HAP-1 (cell line): Measurements from ENCODE around the gene DHX58.
A peak's percentile ranks its signal among the peaks of the same experiment; 100 is the strongest.

ENCODE experiments used
- DNase-seq, 2 experiments: peaks; one replicate each; pipeline ENCODE4 v3.0.0-alpha.2; 2016 to 2020; ENCODE audit warnings: low spot score in 2 of 2
- H3K27me3 ChIP-seq: fragments of 250-450 bp; sonication (Bioruptor Pico); 2 replicates; pipeline ENCODE4 v1.5.1; 2020; ENCODE audit warnings: low read depth, mild to moderate bottlenecking, moderate library complexity
- H3K36me3 ChIP-seq: fragments of 250-450 bp; sonication (Bioruptor Pico); replicated peaks from 2 replicates; pipeline ENCODE4 v1.5.1; 2020; ENCODE audit warnings: mild to moderate bottlenecking
- H3K4me1 ChIP-seq: fragments of 250-450 bp; sonication (Bioruptor Pico); 2 replicates; pipeline ENCODE4 v1.5.1; 2020; ENCODE audit warnings: mild to moderate bottlenecking
- H3K4me3 ChIP-seq: fragments of 250-450 bp; sonication (Bioruptor Pico); 2 replicates; pipeline ENCODE4 v1.5.1; 2020; ENCODE audit warnings: mild to moderate bottlenecking, moderate library complexity
- H3K9me3 ChIP-seq: fragments of 250-450 bp; sonication (Bioruptor Pico); 2 replicates; pipeline ENCODE4 v1.5.1; 2020; ENCODE audit warnings: mild to moderate bottlenecking, moderate library complexity
- in situ Hi-C: fragments of 300-500 bp; cut with MboI; formaldehyde crosslinking; loops from 3 replicates; pipeline ENCODE4 v1.14.3; 2020; ENCODE audit warnings: low sequenced_read_pairs, inconsistent platforms, mixed read lengths

The DHX58 gene

GRCh38 chr17:42072323-42073187, 40.0 kb downstream of the DHX58 start:
- H3K4me3 ChIP-seq, result peak overlapping the region; percentile 34
- peak in 1 of 2 experiments; percentile 64 for DNase-seq
- H3K9me3 ChIP-seq, result no peaks in the 10 kb centered on the region
- in situ Hi-C loops, result no loop called here
- H3K4me1 ChIP-seq, result peaks cover 4% of the 10 kb centered on the region; the same call in 1 of the 2 replicates
- H3K27me3 ChIP-seq, result no peaks in the 10 kb centered on the region
- H3K36me3 ChIP-seq, result no peaks in the 10 kb centered on the region

- peak overlapping the region; percentile 34 for H3K4me3 ChIP-seq
- in situ Hi-C loops, result no loop called here
Observed at GRCh38 chr17:42071810-42072209, 40.7 kb downstream of the DHX58 start.

DNA sequence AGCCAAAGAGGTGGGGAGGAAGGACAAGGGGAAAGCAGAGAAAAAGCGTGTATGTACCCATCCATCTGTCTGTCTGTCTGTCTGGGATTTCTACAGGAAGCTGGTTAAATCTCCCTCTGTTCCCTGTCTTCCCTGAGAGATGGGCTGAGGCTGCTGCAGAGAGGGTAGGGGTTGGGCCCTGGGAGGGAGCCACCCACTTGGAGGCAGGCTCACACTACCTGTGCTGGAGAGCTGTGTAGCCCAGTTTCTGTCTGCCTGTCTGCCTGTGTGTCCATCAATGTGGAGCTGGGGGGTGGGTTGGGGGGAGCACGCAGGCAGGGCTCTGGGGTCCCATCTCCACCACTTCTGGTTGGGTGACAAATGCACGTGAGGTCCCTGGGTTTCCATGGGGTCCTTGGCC, 43.5 kb downstream of the DHX58 start:
- in situ Hi-C loops, result no loop called here

More at GRCh38 chr17:42071810-42072209, 40.7 kb downstream of the DHX58 start:
- DNase-seq, result peak in 1 of 2 experiments; percentile 27
- Histone ChIP-seq H3K4me1 (peaks cover 4% of the 10 kb centered on the region; the same call in 1 of the 2 replicates), H3K27me3 (no peaks in the 10 kb centered on the region), H3K36me3 (no peaks in the 10 kb centered on the region), H3K9me3 (no peaks in the 10 kb centered on the region)

GRCh38 chr17:42067371-42068091, 45.0 kb downstream of the DHX58 start:
- Histone ChIP-seq H3K4me1 (peaks cover 4% of the 10 kb centered on the region; the same call in 1 of the 2 replicates), H3K27me3 (no peaks in the 10 kb centered on the region), H3K4me3 (no peak overlapping the region), H3K9me3 (no peaks in the 10 kb centered on the region), H3K36me3 (no peaks in the 10 kb centered on the region)
- peak; percentile 42 to 89 for DNase-seq
- in situ Hi-C loops, result no loop called here

More for the DNA sequence above, 43.5 kb downstream of the DHX58 start:
- H3K27me3 ChIP-seq, result no peaks in the 10 kb centered on the region
- no peaks in the 10 kb centered on the region for H3K36me3 ChIP-seq
- no peaks in the 10 kb centered on the region for H3K9me3 ChIP-seq
- DNase-seq, result no peak
- H3K4me1 ChIP-seq, result peaks cover 4% of the 10 kb centered on the region; the same call in 1 of the 2 replicates
- H3K4me3 ChIP-seq, result no peak overlapping the region

- no peaks in the 10 kb centered on the region for H3K36me3 ChIP-seq
- no peaks in the 10 kb centered on the region for H3K27me3 ChIP-seq
- no peak overlapping the region for H3K4me3 ChIP-seq
- no peak for DNase-seq
- H3K4me1 ChIP-seq, result no peaks in the 10 kb centered on the region
- no peaks in the 10 kb centered on the region for H3K9me3 ChIP-seq
- in situ Hi-C loops, result no loop called here
Observed at GRCh38 chr17:42065201-42065600, 47.3 kb downstream of the DHX58 start.

DNA sequence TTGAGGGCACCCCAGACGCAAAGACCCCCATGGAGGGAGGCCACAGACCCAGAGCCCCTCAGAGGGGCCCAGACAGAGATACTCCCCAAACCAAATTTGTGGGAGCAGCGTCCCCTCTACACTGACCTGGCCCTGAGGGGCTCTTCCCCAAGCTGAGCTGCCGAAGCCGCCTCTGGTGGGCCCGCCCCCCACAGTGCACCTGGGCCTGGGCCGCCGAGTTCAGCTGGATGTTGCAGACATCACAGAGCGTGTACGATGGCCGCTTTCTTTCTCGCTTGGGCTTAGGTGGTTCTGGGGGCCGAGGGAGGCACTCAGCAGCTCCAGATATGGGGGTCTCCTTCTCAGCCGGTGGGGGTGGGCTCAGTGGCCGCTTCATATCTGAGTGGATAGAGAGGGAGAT, 49.8 kb downstream of the DHX58 start:
- DNase-seq, result no peak
- Histone ChIP-seq H3K4me3 (no peak overlapping the region), H3K36me3 (no peaks in the 10 kb centered on the region), H3K27me3 (no peaks in the 10 kb centered on the region), H3K4me1 (no peaks in the 10 kb centered on the region), H3K9me3 (no peaks in the 10 kb centered on the region)
- in situ Hi-C loops, result no loop called here

- H3K4me1 ChIP-seq, result no peaks in the 10 kb centered on the region
- H3K4me3 ChIP-seq, result no peak overlapping the region
- no peak for DNase-seq
- no peaks in the 10 kb centered on the region for H3K27me3 ChIP-seq
- no peaks in the 10 kb centered on the region for H3K36me3 ChIP-seq
- no peaks in the 10 kb centered on the region for H3K9me3 ChIP-seq
- in situ Hi-C loops, result no loop called here
Observed at GRCh38 chr17:42061646-42062487, 50.6 kb downstream of the DHX58 start.

DNA sequence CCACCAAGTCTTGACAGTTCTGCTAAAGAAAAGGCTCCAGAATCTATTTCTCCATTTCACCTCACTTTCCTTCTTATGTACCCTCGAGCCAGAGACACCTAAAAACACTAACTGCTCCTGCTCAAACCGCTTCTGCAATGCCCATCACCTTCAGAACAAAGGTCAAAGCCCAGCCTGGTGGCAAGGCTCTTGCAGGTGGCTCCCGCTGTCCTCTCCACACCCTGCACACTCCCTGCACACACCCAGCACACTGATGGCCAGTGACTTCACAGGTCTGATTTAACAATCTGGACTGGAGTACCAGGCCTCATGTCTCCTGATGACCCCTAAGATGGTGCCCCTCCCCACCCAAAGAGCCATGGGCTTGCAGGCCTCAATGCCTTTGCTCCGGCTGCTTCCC, 52.3 kb downstream of the DHX58 start:
- in situ Hi-C loops, result no loop called here
- Histone ChIP-seq H3K27me3 (no peaks in the 10 kb centered on the region), H3K36me3 (no peaks in the 10 kb centered on the region), H3K4me3 (no peak overlapping the region), H3K4me1 (no peaks in the 10 kb centered on the region), H3K9me3 (no peaks in the 10 kb centered on the region)
- DNase-seq, result no peak

DNA sequence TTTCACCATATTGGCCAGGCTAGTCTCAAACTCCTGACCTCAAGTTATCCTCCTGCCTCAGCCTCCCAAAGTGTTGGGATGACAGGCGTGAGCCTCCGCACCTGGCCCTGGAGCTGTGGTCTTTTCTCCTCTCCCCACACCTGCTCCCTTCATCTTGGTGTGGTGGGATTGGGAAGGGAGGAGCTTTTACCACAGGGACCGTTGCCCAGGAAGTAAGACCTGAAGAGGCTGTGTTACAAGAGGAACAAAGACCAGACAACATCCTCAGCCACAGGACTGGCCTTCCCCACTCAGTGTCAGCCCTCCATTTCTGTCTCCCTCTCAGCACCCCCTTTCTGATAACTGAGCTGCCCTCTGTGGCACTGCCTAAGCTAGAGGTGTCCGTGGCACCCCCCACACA, 52.7 kb downstream of the DHX58 start:
- Histone ChIP-seq H3K27me3 (no peaks in the 10 kb centered on the region), H3K36me3 (no peaks in the 10 kb centered on the region)
- no peak for DNase-seq

DNA sequence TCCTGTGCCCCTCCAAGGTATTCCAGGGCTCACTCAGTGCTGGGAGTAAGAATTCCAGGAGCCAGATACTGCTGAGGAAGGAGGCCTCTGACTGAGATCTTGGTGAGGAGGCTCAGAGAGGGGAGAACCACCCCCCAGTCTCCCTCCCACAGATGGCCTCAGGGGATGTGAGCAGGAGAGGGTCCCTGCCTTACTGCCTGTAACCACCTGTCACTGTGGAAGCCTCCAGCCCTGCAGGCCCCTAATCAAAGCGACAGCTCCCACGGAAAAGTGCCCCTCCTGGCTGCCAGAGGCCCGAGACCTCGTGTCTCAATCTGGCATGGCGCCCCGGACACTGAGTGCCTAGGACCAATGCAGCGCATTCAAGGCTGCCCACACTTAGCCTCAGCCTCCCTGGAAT, 54.5 kb downstream of the DHX58 start:
- Histone ChIP-seq H3K4me3 (no peak overlapping the region), H3K36me3 (no peaks in the 10 kb centered on the region), H3K9me3 (no peaks in the 10 kb centered on the region), H3K4me1 (no peaks in the 10 kb centered on the region), H3K27me3 (peaks cover 4% of the 10 kb centered on the region; the same call in 1 of the 2 replicates)
- in situ Hi-C loops, result no loop called here
- DNase-seq, result no peak

More for the DNA sequence above, 52.7 kb downstream of the DHX58 start:
- H3K4me1 ChIP-seq, result no peaks in the 10 kb centered on the region
- no peaks in the 10 kb centered on the region for H3K9me3 ChIP-seq
- no peak overlapping the region for H3K4me3 ChIP-seq
- in situ Hi-C loops, result no loop called here

- no peaks in the 10 kb centered on the region for H3K4me1 ChIP-seq
- H3K36me3 ChIP-seq, result no peaks in the 10 kb centered on the region
- no peaks in the 10 kb centered on the region for H3K9me3 ChIP-seq
- no peak overlapping the region for H3K4me3 ChIP-seq
- in situ Hi-C loops, result no loop called here
- peaks cover 6% of the 10 kb centered on the region; the same call in 1 of the 2 replicates for H3K27me3 ChIP-seq
- DNase-seq, result no peak
Observed at GRCh38 chr17:42056635-42057034, 55.9 kb downstream of the DHX58 start.

DNA sequence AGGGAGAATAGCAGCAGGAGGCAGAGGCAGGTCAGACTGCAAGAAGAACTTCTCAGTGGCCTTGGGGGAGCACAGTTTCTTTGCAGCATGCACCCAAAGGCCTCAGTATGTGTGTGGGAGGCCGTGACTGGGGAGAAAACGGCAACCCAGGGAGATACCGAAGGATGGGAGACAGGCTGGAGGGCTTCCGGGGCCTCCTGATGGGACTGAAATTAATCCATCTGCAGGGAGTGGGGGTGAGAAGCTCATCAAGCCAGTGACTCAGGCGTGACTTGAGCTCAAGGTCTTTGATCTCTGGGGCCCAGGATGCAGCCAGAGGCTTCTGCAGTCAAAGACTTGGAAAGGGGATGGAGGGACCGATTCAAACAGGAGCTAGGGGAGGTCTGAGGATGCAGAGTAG, 57.0 kb downstream of the DHX58 start:
- no peaks in the 10 kb centered on the region for H3K36me3 ChIP-seq

GRCh38 chr17:42055027-42055426, 57.5 kb downstream of the DHX58 start:
- in situ Hi-C loops, result no loop called here
- DNase-seq, result no peak
- Histone ChIP-seq H3K36me3 (no peaks in the 10 kb centered on the region), H3K4me1 (no peaks in the 10 kb centered on the region), H3K27me3 (peaks cover 6% of the 10 kb centered on the region; the same call in 1 of the 2 replicates), H3K4me3 (no peak overlapping the region), H3K9me3 (no peaks in the 10 kb centered on the region)

More for the DNA sequence above, 57.0 kb downstream of the DHX58 start:
- Histone ChIP-seq H3K9me3 (no peaks in the 10 kb centered on the region), H3K4me1 (no peaks in the 10 kb centered on the region), H3K4me3 (no peak overlapping the region), H3K27me3 (peaks cover 6% of the 10 kb centered on the region; the same call in 1 of the 2 replicates)
- DNase-seq, result no peak
- in situ Hi-C loops, result no loop called here
